GM19397 (cell line): Measurements from ENCODE around the gene TBC1D24.

Source experiments
- ATAC-seq: cut with Tn5 transposase; IDR thresholded peaks from one replicate; pipeline ENCODE4 v1.9.1; 2021; ENCODE audit warnings: mild to moderate bottlenecking, moderate library complexity; ENCODE audit not compliant: unreplicated experiment

The TBC1D24 gene

GRCh38 chr16:2497695-2498484 lies 23.0 kb downstream of the TBC1D24 start:
- ATAC-seq = no peak

DNA sequence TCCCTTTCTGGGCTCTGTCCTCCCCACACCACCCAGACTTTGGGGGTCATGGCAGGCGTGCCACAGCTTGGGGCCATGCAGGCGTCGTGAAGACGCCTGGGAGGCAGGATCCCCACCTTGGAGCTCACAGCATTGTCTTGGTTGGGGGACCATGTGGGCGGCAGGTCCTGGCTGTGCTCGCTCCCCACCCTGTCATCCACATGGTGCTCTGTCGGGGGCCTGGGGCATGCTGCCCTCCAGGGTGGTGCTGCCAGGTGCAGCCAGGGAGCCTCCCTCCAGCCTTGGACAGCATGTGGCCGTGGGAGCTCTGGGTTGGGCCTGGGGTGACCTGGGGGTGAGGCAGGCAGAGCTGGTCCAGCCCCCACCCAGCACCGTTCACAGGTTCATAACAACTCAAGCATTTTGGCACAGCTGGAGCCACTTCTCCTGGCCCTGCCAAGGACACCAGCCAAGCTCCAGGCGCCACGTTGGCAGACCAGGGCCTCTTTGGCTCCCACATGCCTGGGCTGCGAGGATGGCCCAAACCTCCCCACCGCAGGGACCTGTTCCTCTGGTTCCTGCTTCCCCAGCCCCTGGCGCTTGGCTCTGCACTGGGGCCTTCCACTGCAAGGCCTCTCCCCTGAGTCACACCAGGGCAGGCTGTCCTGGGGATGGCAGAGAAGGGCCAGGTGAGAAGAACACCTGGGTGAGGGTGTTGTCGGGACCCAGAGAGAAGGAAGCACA lies 23.8 kb downstream of the TBC1D24 start:
- no peak for ATAC-seq

DNA sequence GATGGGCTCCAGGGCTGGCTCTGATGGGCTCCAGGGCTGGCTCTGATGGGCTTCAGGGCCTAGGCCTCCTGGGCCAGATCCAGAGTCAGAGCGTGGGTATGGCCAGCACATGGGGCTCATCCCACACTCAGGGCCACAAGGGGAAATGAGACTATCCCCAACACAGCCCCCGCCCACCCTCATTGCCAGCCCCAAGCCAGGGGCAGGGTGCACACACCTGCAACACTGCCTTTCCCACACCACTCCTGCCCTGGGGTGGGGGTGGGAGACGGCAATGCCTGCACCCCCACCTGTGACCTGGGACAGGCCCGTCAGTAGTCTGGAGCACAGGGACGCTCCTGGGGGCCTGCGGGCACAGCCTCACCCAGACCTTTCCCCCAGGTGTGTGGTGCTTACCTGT lies 24.5 kb downstream of the TBC1D24 start:
- ATAC-seq = no peak

DNA sequence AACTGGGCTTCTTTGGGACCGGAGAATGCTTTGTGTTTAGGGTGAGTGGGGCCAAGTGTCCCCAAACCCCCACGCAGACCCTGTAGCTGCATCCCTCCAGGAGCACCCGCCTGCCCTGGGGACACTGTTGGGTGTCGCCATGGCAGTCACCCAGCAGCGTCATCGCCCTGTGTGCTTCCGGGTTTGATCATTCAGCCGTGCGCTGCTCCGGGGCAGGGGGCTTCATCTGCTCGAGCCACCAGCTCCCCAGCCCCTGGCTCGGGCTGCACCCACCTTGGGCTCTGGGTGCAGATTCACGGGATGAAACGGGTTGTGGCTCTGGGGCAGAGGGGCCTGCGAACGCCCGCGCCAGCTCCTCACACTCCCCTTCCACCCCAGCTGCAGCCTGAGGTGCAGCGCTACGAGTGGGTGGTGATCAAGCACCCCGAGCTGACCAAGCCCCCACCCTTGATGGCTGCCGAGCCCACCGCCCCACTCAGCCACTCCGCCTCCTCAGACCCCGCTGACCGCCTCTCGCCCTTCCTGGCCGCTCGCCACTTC lies 25.0 kb downstream of the TBC1D24 start:
- ATAC-seq = no peak

- no peak for ATAC-seq
These were observed 25.5 kb downstream of the TBC1D24 start for GRCh38 chr16:2500430-2500917.

DNA sequence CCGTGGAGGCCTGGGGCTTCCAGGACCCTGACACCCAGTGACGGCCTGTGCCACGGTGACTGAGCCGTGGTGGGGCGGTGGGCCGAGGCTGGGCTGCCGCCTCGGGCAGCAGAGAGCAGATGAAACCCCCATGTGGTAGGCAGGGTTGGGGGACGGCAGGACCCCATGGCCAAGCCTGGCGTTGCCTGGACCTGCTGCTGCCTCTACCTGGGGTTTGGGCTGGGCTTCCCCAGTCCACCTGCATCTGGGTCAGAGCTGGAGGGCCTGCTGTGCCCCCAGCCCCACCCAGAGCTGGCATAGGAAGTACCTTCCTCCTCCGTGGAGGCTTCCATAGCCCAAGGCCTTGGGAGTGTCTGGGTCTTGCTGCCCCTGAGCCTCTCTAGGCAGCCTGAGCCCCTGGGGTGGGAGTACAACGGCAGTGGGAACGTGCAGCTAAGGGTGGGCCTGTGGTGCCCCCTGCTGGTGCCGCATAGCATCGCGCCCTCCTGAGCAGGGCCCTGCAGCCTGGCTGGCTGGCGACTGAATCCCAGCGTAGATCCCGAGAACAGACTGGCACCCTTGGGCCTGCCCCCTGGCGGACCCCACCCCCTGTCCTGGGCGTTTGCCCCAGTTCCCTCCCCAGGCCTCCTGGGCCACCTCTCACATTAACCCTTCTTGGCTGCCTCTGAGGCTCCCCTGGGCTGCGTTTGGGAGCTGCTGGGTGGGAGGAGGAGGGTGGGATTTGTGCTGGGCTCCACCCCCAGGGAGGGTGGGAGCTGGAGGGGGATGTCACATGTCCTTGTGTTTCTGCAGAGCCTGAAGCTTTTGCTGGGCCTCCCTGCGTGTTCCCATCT lies 26.2 kb downstream of the TBC1D24 start:
- no peak for ATAC-seq

DNA sequence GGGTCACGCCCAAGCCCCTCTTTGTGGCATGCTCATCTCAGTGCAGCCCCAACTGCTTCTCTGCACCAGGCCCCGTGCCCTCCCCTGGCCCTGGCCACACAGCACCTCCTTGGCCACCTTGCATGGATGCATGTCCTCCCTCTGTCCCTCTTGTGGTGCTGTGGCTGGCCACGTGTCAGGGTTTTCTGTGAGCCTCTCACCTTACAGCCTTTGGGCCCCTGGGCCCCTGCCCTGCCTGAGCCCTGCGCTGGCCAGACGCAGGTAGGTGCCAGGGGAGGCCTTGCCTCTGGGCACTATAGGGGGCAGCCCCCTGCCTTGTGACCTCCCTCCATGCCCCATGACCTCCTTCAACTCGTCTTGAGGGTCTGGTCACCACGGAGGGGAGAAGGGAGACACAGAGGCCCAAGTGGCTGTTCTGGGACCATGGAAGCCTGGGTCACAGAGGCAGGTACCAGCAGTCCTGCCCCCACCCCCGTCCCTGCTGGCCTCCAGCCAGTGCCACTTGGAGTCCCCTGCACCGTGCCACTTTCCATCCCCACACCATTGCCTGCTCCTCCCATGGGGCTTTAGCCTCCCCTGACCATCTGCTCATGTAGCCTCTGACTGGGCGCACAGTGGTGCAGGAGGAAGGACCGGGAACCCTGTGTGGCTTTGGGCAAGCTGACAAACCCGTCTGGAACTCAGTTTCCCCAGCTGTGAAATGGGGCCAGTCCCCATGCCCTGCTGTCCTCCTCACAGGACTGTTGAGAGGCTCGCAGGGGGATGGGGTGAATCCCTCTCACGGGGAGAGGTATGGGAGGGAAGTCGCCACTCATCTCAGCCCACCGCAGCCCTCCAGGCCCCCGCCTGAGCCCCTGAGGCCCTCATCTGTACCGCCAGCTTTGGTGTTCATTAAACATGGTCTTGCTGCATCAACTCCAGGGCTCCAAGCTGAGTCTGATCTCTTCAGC lies 27.3 kb downstream of the TBC1D24 start:
- ATAC-seq = no peak

- no peak for ATAC-seq
These were observed 30.8 kb downstream of the TBC1D24 start for GRCh38 chr16:2505695-2506094.

DNA sequence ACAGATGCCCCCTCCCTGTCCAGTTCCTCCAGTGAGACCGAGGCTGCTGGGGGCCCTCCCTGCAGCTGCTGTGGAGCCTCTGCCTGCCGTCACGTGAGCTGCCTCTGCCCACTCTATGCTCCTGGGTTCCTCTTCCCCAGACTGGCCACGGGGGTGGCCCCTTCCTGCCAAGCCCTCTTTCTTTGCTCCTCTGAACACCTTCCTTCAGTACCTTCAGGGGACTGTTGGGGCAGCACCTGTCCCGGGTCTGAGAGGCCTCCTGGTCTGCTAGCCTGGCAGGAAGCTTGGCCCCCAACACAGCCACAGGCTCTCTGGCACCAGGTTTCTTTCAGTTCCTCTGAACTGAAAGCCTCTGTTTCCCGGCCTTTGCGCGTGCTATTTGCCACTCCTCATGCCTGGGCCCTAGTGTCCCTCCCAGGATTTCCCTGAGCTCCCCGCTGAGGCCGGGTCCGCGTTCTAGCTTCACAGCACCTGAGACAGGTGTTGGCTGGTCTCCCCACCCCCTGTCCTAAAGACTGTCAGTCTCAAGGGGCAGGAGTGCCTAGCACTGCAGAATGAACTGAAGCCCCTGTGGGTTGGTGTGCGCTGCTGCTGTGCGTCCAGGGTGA lies 32.2 kb downstream of the TBC1D24 start:
- ATAC-seq = no peak

GRCh38 chr16:2507665-2508064 lies 32.7 kb downstream of the TBC1D24 start:
- no peak for ATAC-seq

- ATAC-seq = no peak
These were observed 33.9 kb downstream of the TBC1D24 start for GRCh38 chr16:2508722-2509400.

- no peak for ATAC-seq
These were observed 36.3 kb downstream of the TBC1D24 start for GRCh38 chr16:2511128-2511800.

DNA sequence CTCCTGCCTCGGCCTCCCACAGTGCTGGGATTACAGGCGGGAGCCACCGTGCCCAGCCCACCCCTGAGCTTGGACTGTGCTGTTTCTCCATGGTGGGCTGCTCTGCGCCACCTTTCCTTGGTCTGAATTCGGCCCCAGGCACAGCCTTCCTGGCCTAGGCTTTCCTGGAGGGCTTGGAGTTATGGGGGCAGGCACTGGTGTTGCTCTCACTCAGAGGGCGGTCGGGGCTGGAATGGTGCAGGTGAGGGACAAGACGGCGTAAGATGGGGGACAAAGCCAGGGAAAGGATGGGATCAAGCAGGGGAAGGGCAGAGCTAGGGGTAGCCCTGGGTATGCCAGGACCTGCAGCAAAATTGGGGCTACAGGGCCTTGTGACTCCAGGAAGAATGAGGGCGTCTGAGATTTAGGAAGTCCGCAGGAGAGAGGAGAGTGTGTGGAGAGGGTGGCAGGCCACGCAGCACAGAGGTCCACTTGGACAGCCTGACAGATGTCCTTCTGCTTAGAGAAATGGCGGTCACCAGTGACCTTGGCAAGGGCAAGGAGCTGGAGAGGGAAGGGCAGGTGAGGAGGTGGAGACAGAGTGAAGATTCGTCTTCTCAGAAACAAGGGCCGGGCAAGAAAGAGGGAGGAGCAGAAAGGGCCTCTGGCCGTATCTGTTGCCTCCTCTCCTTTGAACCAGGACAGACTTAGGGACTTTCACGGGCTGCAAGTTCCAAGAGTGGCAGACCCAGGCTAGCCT lies 37.2 kb downstream of the TBC1D24 start:
- ATAC-seq = no peak

- ATAC-seq = no peak
These were observed 37.9 kb downstream of the TBC1D24 start for GRCh38 chr16:2512735-2513404.

DNA sequence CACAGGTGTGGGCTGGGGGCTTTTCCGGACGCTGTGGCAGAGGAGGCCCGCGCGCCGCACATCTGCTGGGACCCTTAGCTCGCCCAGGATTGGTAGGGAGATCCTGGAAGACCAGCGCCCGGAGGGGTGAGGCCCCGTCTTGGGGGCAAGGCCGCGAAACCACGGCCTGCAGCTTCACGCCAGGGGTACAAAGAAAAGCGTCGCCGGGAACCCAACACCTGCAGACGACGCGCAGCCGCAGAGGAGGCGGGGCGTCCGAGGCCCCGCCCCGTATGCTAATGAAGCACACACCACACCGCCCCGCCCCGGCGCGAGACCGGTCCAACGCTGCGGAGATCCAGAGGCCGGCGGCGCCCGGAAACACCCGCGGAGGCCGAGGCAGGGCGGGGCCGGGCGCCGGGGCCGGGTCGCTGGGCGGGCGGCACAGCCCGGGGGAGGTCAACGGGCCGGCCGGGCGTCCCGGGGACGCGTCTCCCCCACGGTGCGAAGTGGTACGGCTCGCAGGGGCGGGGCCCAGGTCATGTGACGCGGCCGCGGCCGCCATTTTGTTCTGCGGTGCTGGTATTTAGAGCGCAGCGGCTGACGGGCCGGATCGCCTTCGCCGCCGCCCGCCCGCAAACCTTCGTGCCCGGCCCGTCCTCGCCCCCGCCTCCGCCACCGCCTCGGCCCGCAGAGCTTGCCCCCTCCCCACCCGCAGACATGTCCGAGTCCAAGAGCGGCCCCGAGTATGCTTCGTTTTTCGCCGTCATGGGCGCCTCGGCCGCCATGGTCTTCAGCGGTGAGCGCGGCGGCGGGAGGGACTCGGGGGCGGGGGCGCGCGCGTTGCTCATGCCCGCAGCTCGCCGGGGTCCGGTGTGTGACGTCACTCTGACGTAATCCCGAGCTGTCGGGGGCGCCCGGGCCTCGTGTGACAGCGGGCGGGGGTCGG lies 38.7 kb downstream of the TBC1D24 start, which contains the start of gene ATP6V0C:
TSS of gene ATP6V0C (plus strand) at position 548 of the 928 bp plus-strand sequence. CDS start at position 700, 152 bp downstream.
- ATAC-seq = peak; percentile 71
